ENCODE results near the gene KIAA1217.

- TF ChIP-seq, protein P1, sequence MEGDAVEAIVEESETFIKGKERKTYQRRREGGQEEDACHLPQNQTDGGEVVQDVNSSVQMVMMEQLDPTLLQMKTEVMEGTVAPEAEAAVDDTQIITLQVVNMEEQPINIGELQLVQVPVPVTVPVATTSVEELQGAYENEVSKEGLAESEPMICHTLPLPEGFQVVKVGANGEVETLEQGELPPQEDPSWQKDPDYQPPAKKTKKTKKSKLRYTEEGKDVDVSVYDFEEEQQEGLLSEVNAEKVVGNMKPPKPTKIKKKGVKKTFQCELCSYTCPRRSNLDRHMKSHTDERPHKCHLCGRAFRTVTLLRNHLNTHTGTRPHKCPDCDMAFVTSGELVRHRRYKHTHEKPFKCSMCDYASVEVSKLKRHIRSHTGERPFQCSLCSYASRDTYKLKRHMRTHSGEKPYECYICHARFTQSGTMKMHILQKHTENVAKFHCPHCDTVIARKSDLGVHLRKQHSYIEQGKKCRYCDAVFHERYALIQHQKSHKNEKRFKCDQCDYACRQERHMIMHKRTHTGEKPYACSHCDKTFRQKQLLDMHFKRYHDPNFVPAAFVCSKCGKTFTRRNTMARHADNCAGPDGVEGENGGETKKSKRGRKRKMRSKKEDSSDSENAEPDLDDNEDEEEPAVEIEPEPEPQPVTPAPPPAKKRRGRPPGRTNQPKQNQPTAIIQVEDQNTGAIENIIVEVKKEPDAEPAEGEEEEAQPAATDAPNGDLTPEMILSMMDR (IDR thresholded peaks at IDR 0.05): no peak
- TF ChIP-seq POLR2A (IDR thresholded peaks at IDR 0.05): no peak
Observed at GRCh38 chr10:24346877-24347519, 138.1 kb downstream of the KIAA1217 start.

All from lower leg skin (tissue), 3 donors.